Dedifferentiated amniotic fluid mesenchymal stem cell (primary cell): ENCODE data around the gene COL27A1.

Experiments used
- DNase-seq: peaks from one replicate; pipeline ENCODE4 v3.0.0-alpha.2; 2016; ENCODE audit errors: extremely low spot score

COL27A1 gene

GRCh38 chr9:114206221-114206789, 51.0 kb downstream of the COL27A1 start:
- DNase-seq: no peak

- DNase-seq: peak; percentile 19
Observed at GRCh38 chr9:114207034-114207810, 51.9 kb downstream of the COL27A1 start.

- no peak for DNase-seq
Observed at GRCh38 chr9:114207845-114208244, 52.5 kb downstream of the COL27A1 start.

GRCh38 chr9:114209151-114209550, 53.8 kb downstream of the COL27A1 start:
- no peak for DNase-seq

DNA sequence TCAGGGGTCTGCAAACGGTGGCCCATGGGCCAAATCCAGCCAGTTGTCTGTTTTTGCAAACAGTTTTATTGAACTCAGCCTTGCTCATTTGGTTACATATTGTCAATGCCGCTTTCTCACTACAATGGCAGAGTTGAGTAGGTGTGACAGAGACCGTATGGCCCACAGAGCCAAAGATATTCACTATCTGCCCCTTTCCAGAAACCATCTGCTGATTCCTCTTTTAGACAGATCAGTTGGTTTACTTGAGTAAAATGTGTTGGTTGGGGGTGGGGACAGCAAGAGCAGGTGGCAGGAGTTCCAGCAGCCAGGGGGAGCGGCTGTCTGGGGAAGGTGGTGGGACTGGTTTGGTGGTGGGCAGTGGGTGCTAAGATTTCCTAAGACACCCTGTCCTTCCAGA, 54.8 kb downstream of the COL27A1 start:
- DNase-seq: no peak

DNA sequence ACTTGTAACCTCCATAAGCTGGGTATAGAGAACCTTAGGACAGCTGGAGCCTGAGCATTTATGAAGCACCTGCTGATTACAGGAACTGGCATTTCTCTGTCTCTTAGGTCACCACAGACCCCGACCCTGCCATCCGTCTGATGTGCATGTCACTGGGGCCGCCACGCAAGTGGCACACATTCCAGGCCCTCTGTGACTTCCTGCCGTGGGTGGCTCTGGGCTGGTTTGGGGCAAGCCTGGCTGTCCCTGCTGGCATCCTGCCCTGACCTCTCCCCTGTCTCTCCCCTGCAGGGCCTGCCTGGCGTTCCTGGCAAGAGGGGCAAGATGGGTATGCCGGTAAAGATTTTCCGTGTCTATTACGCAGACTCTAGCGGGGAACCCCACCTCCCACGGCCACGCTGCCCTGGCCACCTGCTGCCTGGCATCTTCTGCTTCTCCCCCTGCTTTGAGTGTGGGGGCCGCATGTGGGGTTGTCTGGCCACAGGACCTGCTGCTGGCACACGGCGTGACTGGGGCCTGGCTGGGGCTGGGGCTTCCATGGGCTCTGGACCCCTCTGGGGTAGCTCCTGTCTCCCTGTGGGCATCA, 55.4 kb downstream of the COL27A1 start:
- DNase-seq: no peak

GRCh38 chr9:114212826-114213225, 57.5 kb downstream of the COL27A1 start:
- DNase-seq: no peak

- DNase-seq: no peak
Observed at GRCh38 chr9:114213566-114213965, 58.2 kb downstream of the COL27A1 start.

DNA sequence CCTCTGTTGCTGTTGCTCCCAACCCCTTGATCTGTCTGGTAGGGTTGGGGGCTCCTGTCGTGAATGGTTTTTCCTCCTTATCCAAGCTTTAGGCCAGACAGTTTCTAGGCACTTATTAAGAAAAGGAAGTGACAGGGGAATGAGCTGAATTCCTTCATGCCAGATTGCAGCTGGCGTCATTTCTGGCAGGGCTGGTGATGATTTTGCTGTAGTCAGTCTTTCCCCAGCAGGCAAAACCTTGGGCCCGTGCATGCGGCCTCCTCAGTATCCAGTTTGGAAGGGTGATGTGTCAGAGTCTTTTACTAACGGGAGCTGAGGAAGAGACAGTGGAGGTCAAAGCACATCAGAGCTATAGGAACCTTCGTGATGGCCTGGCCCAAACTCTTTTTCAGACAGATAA, 58.8 kb downstream of the COL27A1 start:
- peak; percentile 49 for DNase-seq

DNA sequence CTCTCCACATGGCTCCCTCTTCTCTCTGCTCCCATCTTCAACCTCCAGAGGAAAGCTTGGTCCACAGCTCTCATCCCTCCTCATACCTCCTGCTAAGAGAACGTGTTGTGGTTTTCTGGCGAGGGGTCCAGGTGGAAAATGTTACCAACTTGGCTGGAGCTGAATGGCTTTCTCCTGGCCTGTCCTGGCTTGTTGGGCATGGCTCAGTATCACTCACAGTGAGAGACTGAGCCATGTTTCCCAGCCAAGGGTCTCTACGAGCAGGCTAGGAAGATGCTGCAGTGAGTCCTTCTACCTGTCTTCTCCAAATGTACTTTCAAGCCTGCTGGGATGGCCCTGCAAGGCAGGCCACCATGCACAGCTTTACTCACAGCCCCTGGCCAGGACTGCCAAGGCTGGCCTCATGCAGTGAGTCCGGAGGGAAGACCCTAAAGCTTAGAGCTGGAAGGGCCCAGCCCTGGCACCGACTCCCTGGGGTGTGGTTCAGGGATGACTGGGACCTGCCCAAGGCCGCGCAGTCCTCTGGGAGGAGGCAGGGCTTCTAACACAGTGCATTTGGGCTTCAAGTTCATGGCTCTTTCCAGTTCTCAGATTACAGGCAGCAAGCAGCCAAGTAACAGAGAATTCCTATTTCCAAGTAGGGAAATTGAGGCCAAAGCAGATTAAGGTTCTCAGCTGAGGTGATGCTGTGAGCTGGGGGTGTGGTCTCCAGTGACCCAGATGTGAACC, 59.5 kb downstream of the COL27A1 start:
- DNase-seq: no peak

DNA sequence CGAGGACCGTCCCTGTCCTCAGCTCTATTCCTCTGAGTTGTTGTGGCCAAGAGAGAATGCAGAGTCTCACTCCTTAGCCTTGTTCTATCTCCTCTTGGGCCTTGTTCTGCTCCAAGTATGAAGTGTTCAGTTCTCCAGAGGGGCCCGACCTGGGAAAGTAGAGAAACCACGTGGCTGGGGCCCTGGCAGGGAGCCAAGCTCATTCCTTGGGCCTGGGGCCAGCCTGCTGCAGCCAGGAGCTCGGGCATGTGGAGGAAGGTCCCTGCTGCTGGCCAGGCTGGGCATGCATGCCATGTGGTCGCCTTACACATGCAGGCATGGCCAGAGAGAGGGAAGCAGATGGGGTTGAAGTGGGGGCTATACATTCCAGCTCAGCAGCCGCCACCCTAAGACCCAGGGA, 60.7 kb downstream of the COL27A1 start:
- peak; percentile 53 for DNase-seq

DNA sequence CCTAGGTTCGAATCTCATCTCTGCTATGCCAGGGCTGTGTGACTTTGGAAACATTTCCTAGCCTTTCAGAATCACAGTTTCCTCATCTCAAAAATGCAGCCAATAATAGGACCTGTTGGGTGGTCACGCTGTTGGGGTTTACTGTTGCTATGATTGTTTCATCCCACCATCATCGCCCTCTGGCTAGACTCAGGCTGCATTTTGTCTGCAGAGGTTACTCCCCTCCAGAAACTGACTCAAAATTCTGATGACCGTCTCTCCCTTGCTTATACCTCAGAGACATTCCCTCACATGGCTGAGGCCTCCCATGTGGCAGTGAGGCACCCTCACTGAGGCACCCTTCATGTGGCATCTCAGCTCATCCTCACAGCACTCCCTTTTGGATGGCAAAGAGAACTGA, 61.6 kb downstream of the COL27A1 start:
- DNase-seq: no peak

GRCh38 chr9:114218264-114219120, 63.2 kb downstream of the COL27A1 start:
- DNase-seq: peak; percentile 20

DNA sequence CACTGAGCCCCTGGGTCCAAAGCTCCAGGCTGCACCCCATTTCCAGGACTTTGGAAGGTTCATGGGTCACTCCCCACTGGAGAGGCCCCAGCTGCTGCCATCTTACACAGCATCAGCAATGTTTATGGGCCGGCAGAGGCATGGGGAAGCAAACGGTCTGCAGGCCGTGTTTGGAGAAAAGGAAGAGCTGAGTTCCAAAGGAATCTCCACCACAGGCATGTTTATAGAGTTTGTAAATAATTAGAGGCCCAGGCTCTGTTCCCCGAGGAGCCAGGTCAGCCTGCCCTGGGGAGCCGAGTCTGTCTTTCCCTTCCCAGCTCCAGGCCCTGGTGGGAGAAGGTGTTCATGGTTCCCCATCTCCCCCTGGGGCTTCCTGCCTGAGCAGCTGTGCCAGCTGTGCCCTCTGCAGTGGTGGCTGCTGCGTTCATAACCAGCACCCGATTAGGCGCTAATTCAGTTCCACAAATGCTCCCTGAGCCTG, 64.8 kb downstream of the COL27A1 start:
- no peak for DNase-seq

- DNase-seq: no peak
Observed at GRCh38 chr9:114221706-114222465, 66.5 kb downstream of the COL27A1 start.

- DNase-seq: no peak
Observed at GRCh38 chr9:114223564-114224246, 68.4 kb downstream of the COL27A1 start.

DNA sequence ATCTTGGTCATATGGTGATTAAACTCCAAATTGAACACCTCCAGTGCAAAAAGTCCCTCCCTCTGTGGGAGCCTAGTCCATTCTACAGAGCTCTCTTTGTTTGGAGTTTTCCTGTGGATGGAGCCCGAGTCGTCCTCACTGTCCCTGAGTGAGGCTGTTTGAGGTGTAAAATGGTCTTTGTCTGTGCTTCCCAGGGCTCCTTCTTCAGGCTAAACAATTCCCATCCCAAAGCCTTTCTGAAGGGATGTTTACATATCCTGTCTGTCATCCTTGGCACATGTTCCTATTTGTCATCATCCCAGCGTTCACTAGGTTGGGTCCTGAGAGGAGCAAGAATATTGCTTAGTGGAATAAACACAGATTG, 68.9 kb downstream of the COL27A1 start:
- no peak for DNase-seq

DNA sequence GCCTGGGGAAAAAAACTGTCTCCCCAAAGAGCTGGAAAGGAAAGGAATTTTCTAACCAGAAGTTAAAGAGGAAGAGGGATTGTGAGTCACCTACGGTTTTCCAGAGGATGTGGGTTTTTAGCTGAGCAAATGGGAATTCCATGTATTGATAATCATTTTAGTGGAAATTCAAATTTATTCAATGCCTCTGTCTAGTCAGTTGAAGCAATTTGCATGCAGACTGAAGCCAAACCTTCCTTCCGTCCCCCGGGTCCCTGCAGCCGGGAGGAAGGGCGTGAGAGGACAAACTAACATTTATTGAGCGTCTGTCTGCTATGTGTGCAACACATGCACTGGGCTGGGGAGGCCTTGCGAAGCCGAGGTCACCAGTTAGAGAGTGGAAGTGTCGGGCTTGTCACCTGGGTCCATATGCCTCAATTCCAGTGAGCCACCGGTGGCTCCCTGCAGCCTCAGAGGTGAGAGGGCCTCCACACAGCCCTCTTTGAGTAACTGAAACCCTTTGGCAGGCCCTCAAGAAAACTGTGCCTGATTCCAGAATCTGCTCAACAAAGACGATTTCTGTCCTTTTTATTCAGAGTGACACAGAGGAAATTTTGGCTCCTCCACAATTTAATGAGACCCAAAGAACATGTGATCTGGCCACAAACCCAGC, 70.3 kb downstream of the COL27A1 start:
- no peak for DNase-seq

- no peak for DNase-seq
Observed at GRCh38 chr9:114226246-114227055, 71.1 kb downstream of the COL27A1 start.
